ENCODE results near the gene NOL12.

The NOL12 gene

GRCh38 chr22:37674951-37675929 lies 10.9 kb upstream of the NOL12 start, which contains the start of gene LGALS1:
Gene LGALS1 (plus strand): TSS chr22:37675636. CDS start chr22:37675703, 67 bp downstream.
- H3K4me2 ChIP-seq (ENCODE audit: insufficient read depth, low read length): peak within 1 kb of the TSS; percentile 88; the same call in 1 of the 2 replicates
- peak within 1 kb of the TSS in 1 of 2 experiments; percentile 62; a peak in 1 of 4 replicates for H3K4me3 ChIP-seq (ENCODE audit: low read depth in 1 of 2, low read length in 2 of 2)
- DNase-seq (peak; percentile 28), ATAC-seq (ENCODE audit: insufficient read depth, low read depth) (no peak)
- peak within 1 kb of the TSS; percentile 46; the same call in 1 of the 2 replicates for H3K9ac ChIP-seq (ENCODE audit: low read depth, low read length)
- H3K9me3 ChIP-seq (ENCODE audit: insufficient read depth, low read length, severe bottlenecking): no peaks in the 10 kb centered on the region
- TF ChIP-seq, protein P1, sequence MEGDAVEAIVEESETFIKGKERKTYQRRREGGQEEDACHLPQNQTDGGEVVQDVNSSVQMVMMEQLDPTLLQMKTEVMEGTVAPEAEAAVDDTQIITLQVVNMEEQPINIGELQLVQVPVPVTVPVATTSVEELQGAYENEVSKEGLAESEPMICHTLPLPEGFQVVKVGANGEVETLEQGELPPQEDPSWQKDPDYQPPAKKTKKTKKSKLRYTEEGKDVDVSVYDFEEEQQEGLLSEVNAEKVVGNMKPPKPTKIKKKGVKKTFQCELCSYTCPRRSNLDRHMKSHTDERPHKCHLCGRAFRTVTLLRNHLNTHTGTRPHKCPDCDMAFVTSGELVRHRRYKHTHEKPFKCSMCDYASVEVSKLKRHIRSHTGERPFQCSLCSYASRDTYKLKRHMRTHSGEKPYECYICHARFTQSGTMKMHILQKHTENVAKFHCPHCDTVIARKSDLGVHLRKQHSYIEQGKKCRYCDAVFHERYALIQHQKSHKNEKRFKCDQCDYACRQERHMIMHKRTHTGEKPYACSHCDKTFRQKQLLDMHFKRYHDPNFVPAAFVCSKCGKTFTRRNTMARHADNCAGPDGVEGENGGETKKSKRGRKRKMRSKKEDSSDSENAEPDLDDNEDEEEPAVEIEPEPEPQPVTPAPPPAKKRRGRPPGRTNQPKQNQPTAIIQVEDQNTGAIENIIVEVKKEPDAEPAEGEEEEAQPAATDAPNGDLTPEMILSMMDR (IDR thresholded peaks at IDR 0.05; ENCODE audit: borderline replicate concordance, extremely low read depth, low read length, poor library complexity, severe bottlenecking): no peak
- TF ChIP-seq EZH2 (IDR thresholded peaks at IDR 0.05; ENCODE audit: borderline replicate concordance, low read depth, low read length, severe bottlenecking): no peak
- H3K79me2 ChIP-seq (ENCODE audit: insufficient read depth, low read length): no peaks in the 10 kb centered on the region
- no peaks in the 10 kb centered on the region for H3K36me3 ChIP-seq (ENCODE audit: insufficient read depth, low read length)
- peaks cover 44% of the 10 kb centered on the region for H3K4me1 ChIP-seq (ENCODE audit: insufficient read depth, low read length)
- no peak within 1 kb of the TSS for H2AFZ ChIP-seq (ENCODE audit: low read depth, low read length)
- no peaks in the 10 kb centered on the region for H3K27me3 ChIP-seq (ENCODE audit: insufficient read depth, low read length, poor library complexity)
- H4K20me1 ChIP-seq (ENCODE audit: insufficient read depth, low read length): no peaks in the 10 kb centered on the region
- H3K27ac ChIP-seq (ENCODE audit: low read length): peak within 1 kb of the TSS; percentile 76

GRCh38 chr22:37675930-37676735 lies 10.0 kb upstream of the NOL12 start:
- Histone ChIP-seq H3K4me3 (ENCODE audit: low read depth in 1 of 2, low read length in 2 of 2) (peak overlapping the region in 1 of 2 experiments; percentile 62; a peak in 1 of 4 replicates), H3K27ac (ENCODE audit: low read length) (peak overlapping the region; percentile 76), H3K9me3 (ENCODE audit: insufficient read depth, low read length, severe bottlenecking) (no peaks in the 10 kb centered on the region), H3K36me3 (ENCODE audit: insufficient read depth, low read length) (no peaks in the 10 kb centered on the region), H3K79me2 (ENCODE audit: insufficient read depth, low read length) (no peaks in the 10 kb centered on the region), H3K4me1 (ENCODE audit: insufficient read depth, low read length) (peaks cover 41% of the 10 kb centered on the region), H3K9ac (ENCODE audit: low read depth, low read length) (peak overlapping the region; percentile 46), H3K27me3 (ENCODE audit: insufficient read depth, low read length, poor library complexity) (no peaks in the 10 kb centered on the region), H4K20me1 (ENCODE audit: insufficient read depth, low read length) (no peaks in the 10 kb centered on the region), H2AFZ (ENCODE audit: low read depth, low read length) (no peak overlapping the region), H3K4me2 (ENCODE audit: insufficient read depth, low read length) (peak overlapping the region; percentile 88)
- ATAC-seq (ENCODE audit: insufficient read depth, low read depth): no peak
- DNase-seq: no peak
- TF ChIP-seq EZH2 (IDR thresholded peaks at IDR 0.05; ENCODE audit: borderline replicate concordance, low read depth, low read length, severe bottlenecking): no peak
- TF ChIP-seq, protein P1 (IDR thresholded peaks at IDR 0.05; ENCODE audit: borderline replicate concordance, extremely low read depth, low read length, poor library complexity, severe bottlenecking): no peak

GRCh38 chr22:37676736-37677492 lies 9.2 kb upstream of the NOL12 start:
- Histone ChIP-seq H3K4me1 (ENCODE audit: insufficient read depth, low read length) (peaks cover 39% of the 10 kb centered on the region), H2AFZ (ENCODE audit: low read depth, low read length) (peak overlapping the region; percentile 90), H3K27me3 (ENCODE audit: insufficient read depth, low read length, poor library complexity) (no peaks in the 10 kb centered on the region), H3K4me2 (ENCODE audit: insufficient read depth, low read length) (peak overlapping the region; percentile 88), H3K79me2 (ENCODE audit: insufficient read depth, low read length) (no peaks in the 10 kb centered on the region), H3K9me3 (ENCODE audit: insufficient read depth, low read length, severe bottlenecking) (no peaks in the 10 kb centered on the region), H3K4me3 (ENCODE audit: low read depth in 1 of 2, low read length in 2 of 2) (peak overlapping the region; percentile 20 to 62; a peak in 3 of 4 replicates), H3K27ac (ENCODE audit: low read length) (peak overlapping the region; percentile 88), H3K9ac (ENCODE audit: low read depth, low read length) (peak overlapping the region; percentile 46), H3K36me3 (ENCODE audit: insufficient read depth, low read length) (no peaks in the 10 kb centered on the region), H4K20me1 (ENCODE audit: insufficient read depth, low read length) (no peaks in the 10 kb centered on the region)
- TF ChIP-seq, protein P1 (IDR thresholded peaks at IDR 0.05; ENCODE audit: borderline replicate concordance, extremely low read depth, low read length, poor library complexity, severe bottlenecking): no peak
- no peak for TF ChIP-seq EZH2 (IDR thresholded peaks at IDR 0.05; ENCODE audit: borderline replicate concordance, low read depth, low read length, severe bottlenecking)
- peak; percentile 87 for ATAC-seq (ENCODE audit: insufficient read depth, low read depth)
- DNase-seq: peak; percentile 95

Measured in DND-41 (cell line).